Stimulated activated CD8-positive, alpha-beta memory T cell treated with anti-CD3 and anti-CD28 coated beads, Interleukin-15, amount 100 ng/mL, for 1 hour (primary cell): ENCODE results near the gene MED15.

Experiments used
- DNase-seq: peaks from one replicate; pipeline ENCODE4 v3.0.0-alpha.2; 2020; ENCODE audit warnings: low read depth

MED15 gene

DNA sequence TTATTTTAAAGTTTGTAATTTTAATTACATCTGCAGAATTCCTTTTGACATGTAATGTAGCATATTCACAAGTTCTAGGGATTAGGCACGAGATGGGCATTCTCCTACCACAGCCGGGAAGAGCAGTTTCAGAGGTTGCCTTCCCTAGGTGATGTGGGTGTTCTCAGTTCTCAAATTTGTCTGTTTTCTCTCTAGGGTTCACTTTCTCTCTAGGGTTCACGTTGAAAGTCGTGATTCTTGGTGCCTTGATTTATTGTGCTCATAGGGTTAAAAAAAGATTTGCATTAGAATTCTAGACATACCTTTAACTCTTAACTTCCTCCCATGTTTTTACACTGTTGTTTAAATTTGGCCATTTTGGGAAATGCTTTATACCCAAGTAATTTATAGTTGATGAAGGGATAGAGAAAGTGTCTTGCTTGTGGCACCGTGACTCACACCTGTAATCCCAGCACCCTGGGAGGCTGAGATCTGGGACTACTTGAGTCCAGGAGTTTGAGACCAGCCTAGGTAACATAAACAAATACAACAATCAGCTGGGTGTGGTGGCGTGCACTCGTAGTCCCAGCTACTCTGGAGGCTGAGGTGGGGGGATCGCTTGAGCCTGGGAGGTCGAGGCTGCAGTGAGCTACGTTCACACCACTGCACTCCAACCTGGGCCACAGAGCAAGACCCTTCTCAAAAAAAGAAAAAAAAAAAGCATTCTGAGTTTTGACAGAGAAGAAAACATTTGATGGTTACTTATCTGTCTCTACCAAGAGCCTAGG, 3.6 kb downstream of the MED15 start:
- no peak for DNase-seq

DNA sequence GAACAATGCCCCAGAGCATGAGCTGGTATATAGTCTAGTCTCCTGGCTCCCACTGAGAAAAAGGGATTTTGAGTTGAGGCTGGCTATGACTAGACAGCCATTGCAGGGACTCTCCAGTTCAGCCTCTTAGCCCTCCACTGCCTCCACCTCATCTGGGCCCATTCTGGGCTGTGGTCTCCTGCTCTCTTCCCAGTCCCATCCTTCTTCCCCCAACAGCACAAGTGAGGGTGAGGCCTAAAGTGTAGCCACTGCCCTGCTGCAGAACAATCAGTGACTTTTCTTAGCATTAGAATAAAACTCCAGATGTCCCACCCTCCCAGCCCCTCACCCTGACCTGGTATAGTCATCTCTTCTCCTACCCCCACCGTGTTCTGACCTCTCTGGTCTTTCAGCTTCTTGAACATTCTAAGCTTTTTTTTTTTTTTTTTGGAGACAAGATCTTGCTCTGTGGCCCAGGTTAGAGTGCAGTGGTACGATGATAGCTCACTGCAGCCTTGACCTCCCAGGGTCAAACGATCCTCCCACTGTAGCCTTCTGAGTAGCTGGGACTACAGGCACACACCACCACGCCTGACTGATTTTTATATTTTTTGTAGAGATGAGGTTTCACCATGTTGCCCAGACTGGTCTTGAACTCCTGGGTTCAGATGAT, 4.3 kb downstream of the MED15 start:
- no peak for DNase-seq

DNA sequence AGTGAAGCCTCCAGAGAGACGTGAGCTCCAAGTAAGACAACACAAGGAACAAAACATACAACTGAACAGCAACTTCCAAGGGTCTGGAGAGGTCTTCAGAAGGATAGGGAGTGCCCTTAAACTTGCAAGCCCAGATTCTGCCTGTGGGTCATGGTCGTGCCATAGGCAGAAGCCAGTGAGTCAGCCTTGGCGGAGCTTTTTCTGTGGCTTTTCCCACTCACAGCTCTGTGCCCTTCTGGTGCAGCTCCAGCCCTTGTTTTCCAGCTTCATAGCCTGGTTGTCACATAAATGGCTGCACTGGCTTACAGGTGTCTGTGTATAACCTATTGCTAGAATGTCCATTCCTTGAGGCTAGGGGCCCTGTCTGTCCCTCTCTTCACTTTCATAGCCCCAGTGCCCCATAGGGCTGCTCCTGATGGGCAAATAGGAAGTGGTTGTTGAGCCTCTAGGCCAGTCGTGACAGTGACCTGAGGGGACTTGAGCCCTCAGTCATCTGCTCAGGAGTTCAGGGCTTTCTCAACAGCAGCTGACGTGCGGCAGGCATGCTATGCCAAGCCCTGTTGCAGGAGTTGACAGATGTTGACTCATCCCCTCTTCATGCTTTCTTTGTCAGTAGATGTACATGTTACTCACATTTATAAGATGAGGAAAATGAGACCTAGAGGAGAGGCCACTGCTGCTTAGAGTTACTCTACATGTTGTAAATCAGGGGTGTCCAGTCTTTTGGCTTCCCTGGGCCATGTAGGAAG, 7.4 kb downstream of the MED15 start:
- DNase-seq: no peak

DNA sequence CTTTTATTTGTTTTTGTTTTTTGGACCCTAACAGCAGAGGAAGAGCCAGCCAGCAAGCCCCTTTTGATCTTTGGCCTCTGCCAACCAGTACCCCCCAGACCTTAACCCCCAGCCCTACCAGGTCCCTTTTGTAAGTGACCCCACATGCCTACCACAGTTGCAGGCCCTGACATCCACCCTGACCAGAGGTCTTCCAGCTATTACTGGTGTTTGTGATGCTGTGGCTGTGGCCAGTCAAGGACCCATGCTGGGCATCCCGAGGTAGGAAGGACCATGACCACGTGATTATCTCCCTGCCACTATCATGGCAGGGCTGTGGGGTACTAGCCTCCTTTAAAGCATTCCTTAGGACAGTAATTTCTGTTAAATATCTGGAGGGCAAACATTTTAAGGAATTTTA, 9.0 kb downstream of the MED15 start:
- DNase-seq: no peak

DNA sequence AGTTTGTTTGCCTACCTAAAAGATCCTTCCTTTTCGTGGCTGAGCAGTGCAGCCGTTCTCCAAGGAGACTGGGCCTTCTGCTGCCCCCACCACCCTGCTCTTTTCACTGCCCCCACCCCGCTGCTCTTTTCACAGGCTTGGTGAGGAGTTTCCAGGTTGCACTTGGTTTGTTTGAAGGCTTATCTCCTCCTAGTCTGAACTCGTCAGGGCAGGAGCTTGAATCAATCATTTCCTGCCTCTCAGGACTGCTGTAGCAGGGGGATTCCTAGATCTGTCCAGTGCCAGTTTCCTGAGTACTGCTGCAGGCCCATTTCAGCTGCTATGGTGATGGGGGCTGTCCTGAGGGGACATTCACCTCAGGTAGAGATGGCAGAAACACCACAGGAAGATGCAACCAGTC, 10.0 kb downstream of the MED15 start:
- DNase-seq: no peak

DNA sequence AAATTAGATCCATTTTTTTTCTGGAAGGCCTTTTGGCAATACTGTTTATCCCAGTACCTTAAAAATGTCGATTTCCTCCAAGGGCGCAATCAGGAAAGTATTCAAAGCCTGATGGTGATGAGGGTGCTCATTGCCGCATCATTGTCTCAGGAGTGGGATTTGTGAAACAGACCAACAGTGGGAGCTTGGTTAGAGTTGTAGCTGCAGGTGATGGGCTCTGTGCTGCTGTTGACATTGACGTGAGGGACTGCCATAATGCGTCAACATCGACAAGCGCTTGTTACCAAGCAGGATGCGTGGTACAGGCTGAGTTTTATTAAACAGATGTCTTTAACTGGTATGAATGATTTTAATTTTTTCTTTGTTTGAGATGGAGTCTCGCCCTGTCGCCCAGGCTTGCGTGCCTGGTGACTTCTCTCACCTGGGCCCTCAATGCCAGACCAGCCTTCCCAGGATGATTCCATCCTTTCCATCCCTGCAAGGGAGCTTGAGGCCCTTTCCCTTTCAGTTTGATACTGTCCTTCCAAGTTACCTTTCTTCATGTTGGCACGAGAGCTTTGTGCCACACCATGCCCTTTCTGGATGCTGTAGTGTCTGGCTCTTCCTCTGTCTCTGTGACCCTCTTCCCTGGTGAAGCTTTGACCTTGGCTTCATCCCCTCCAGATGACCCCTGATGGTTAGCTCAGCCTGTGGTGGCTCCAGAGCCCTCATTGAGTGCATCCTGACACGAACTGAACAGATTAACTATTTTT, 10.6 kb downstream of the MED15 start:
- DNase-seq: no peak

DNA sequence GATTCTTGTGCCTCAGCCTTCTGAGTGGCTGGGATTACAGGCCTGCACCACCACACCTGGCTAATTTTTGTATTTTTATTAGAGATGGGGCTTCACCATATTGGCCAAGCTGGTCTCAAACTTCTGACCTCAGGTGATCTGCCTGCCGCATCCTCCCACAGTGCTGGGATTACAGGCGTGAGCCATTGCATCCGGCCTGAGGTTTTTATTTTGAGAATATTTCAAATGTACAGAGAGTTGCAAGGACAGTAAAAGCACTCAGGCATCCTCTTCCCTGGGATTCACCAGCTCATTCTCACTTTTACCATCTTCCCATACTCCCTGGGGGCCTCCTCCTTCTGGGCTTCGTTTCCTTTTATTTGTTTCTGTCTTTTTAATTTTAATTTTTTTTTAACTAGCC, 12.1 kb downstream of the MED15 start:
- DNase-seq: no peak

DNA sequence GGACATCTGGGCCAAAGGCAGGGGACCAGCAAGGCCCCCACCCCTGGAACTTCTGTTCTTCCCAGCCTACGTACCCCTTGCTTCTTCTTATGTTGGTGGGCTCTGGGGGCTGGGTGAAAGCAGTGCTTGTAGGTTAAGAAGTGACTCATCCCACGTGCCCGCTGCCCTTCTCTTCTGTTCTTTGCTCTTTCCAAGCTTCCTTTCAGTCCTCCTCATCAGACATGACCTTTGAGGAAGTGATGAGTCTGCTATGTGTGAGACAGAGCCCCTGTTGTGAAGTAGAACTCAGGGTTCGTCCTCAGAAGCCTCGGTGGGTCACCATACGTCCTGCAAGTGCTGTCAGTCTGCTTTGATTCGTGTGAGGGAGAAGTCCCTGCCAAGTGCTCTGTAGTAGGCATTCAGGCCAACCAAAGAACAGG, 12.7 kb downstream of the MED15 start:
- DNase-seq: no peak

DNA sequence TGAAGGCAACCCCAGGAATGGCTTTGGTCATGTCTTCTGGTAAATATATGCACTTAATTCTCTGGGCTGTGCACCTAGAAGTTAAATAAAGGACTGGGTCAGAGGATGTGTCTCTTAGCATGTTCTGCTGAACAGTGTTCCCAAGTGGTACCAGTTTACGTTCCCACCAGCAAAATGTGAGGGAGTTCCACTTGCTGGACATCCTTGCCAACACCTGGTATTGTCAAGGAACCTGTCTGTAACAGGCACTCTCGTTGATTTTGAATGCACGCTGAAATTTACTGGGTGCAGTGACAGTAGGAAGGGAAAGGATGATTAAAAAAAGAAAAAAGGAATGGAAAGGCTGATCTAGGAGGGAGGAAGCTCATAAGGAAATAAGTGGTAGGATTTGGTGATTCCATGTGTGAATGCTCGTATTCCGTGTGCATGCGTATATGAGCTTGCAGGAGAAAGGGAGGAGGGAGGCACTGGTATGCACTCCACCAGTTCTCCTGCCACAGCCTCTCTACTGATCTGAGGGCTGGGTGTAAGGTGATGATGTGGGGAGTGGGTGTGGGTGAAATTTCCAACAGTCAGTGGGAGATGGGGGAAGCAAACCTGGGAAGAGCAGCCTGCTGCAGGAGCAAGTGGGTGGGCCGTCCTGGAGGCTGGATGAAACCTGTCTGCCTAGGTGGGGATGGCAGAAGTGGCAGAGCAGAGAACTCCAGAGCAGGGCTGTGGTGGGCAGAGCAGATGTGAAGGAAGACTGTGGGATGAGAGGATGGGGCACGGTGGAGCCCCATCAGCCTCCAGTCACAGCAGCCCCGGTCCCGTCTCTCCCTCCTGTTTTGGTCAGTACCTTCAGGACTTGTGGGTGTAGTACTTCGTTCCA, 15.0 kb downstream of the MED15 start:
- no peak for DNase-seq

DNA sequence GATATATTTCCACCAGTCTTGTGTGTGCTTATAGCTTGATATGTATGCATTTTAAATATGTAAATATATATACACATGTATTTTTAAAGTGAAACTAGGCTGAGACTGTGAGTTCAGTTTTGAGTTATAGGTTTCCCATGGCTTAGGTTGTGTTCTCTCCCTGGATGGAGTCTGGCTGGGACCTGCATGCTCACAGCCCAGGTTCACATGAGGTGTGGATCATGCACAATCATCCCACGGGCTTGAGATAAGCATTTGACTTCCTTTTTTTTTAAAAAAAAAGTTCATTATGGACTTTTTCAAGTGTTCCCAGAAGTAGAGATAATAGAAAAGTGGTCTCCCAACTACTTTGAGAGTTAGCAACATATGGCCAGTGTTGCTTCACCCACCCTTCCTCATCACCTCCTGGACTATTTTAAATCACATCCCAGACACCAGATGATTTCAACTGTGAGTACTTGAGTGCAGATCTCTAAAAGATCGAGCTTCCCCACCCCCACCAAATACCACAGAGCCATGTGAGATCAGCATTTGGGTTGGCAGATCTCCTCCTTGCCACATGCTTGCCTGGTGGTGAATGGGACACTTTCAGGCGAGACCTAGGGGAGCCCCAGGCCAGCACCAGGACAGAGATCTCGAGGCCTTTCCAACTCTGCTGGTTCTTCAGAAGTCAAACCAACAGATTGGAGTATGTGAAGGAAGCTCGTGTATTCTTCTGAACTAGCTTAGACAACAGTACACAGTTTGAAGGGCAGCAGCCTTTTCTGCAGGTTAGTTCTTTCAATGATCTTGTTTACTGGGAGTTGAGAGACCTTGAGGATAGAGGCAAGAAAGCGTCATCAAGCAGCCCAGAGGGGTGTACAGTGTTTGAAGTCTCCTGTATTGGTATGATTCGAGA, 15.9 kb downstream of the MED15 start:
- DNase-seq: no peak

DNA sequence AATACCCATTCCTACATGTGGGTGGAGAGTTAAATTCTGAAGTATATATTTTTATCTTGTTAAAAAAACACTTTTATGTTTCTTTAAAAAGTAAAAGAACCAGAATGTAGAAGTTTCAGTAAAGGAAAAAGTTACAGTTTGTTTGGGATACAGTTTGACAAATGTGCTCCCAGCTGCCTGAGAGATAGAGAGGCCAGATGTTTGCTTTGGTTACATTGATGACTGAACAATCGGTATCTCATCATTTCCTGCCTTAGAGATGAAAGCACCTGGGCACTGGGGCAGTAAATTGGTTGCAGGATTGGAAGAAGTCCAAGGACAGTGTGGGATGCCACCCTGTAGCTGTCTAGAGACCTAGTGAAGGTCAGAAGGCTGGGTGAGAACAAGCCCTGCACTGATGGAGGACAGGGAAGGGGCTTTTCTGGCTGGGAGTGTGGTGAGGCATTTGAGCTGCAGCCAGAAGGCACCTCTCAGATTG, 16.6 kb downstream of the MED15 start:
- DNase-seq: no peak

DNA sequence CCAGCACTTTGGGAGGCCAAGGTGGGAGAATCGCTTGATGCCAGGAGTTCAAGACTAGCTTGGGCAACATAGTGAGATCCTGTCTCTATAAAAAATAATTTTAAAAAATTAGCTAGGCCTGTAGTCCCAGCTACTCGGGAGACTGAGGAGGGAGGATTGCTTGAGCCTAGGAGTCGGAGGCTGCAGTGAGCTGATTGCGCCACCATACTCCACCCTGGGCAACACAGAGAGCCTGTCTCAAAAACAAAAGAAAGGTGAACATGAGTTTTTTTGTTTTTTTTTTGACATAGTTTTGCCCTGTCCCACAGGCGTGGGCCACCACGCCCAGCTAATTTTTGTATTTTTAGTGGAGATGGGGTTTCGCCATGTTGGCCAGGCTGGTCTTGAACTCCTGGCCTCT, 17.6 kb downstream of the MED15 start:
- DNase-seq: no peak

DNA sequence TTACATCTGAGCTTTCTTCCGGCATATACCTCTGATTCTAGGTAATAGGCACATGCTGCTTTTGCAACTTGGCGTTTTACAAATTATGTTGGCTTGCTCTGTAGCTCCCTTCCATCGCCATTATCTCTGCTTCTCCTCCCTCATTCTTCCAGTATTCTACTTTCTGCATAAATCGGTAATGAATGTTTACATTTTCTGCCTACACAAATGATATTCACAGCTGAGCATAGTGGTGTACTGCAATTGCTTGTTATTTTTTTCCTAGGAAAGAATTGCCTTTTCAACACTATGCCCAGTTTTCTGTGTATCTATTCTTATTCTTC, 18.9 kb downstream of the MED15 start:
- no peak for DNase-seq

DNA sequence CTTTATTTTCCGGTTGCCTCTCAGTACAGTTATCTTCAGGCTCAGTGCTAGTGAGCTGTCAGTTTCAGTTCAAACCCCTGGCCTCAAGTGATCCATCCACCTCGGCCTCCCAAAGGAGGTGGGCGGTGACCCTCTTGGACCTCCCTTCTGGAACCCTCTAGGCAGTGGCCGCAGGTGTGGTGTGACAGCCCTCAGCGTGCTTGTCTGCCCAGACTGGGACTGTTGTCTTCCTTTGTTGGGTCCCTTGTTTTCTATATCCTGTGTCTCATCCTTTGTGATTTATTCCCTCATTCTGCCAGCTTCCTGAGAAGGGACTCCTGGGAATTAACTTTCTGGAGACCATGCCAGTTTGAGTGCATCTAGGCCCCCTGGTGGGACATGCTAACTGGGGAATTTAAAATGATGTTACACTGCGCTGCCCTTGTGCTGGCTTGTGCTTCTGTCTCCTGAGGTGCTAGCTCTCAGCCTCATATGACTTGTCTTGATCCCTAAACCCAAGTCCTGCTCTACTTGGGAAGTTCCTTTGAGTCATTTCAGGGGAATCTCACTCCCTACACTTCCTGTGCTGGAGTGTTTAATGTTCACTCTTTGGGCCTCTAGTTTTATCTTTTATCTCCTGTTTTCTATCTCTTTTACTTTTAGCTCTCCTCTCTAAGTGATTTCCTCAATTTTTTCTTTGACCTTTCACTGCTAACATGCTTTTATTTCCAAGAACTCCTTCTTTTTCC, 19.4 kb downstream of the MED15 start:
- no peak for DNase-seq

DNA sequence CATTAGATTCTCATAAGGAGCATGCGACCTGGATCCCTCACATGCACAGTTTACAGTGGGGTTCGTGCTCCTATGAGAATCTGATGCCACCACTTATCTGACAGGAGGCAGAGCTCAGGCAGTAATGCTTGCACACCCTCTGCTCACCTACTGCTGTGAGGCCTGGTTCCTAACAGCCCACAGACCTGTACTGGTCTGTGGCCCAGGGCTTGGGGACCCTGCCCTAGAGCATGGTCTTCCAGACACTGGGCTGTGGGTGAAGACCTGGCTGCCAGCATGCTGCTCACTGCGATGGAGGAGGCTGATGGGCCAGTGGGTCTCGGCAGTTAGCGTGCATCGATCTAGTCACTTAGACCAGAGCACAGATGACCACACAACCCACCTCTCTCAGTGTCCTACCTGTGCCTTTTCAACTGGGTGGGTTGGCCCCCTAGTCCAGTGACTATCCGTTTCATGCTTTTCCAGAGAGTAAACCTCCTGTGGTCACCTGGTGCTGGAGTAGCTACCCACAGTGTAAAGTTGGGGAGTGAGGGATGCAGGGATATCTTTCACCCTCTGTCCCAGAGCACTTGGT, 21.1 kb downstream of the MED15 start:
- DNase-seq: no peak

DNA sequence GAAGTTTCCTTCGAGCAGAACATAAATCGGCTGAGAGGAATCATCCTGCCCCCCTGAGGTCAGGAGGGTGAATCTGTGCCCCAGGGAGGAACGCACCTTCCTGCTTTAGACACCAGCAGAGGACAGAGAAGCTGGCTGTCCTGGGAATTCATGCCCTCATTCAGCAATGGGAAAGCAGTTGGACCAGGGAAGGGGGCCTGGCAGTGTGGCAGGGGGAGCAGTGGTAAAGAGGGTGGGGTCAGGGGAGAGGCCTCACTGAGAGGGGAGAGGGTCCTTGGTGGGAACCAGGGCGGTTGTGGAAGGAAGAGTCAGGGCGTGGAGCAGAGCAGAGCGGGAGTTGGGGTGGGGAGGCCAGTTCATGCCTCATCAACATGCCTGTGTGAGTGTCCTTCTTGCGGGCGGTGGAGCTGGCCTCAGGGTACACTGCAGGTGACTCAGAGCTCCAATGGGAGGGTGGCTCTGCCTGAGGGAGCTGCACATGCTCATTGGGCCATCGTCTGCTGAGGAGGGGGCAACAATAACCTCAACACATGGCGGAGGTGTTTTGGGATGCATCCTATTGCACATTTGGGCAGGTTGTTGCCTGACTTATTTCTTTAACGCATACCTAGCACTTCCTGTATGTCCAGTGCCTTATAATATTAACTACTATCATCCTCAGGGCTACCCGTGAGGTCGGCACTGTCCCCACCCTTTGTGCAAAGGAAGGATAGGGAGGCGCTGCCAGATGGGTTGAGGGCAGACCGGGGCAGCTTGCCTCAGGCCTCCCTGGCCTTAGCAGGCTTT, 23.2 kb downstream of the MED15 start:
- no peak for DNase-seq

DNA sequence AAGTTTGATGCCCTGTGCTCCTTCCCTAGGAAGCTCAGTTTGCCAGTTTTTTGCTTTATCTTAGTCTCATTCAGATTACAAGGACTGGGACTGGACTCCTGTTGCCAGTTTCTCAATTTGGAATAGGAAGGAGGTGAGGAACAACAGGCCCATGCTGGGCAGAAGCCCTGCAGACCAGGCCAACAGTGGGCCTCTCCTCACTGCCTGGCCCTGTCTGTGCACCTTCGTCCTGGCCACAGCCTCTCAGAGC, 23.7 kb downstream of the MED15 start:
- no peak for DNase-seq

DNA sequence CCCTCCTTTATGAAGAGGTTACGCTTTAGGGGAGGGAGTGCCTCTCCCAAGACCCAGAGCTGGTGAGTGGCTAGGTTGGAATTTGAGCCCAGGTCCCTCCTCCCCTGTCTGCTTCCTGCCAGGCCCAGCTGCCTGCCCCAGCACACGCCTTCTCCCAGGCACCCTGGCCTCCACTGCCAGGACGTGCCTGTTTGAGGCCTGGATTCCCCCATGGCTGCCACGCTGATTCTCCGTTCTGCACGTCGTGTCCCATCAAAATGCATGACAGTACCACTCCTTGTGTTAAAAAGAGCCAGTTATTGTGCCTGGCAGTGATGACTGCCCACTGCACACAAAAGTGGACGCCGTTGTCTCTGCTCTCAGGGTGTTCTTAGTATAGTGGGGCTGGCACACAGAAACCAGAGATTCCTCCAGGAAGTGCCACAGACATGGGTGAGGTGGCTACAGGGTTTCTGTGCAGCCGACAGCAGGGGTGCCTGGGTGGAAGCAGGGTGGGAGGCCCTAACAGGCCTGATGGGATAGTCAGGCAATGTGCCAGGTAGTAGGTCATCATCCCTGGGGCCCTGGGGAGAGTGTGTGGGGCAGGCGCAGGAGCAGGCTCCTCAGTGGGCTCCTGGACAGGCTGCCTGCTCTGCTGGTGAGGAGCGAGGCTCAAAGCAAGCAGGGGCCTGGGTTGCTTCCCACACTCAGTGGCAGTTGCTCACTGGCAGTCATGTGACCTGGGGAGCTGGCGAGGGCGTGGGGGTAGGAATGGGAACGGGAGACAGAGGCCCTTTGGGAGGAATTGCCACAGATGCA, 24.2 kb downstream of the MED15 start:
- DNase-seq: no peak
